MG63 (cell line): Measurements from ENCODE around the gene UBAP1. TPM values are rescaled to one million over a fixed set of nuclear protein-coding genes. Genes with fewer than 3 reads are reported as not detected.
"Not testable (repeated sequence)": the region's sequence is repeated elsewhere in the genome, so short reads cannot be mapped to it uniquely, and the experiment has no call there.

Experiments
- DNase-seq: peaks from one replicate; pipeline ENCODE4 v3.0.0-alpha.2; 2020
- H3K27me3 ChIP-seq: fragments of 250-450 bp; sonication (Bioruptor Pico); 2 replicates; pipeline ENCODE4 v1.5.1; 2020; ENCODE audit warnings: mild to moderate bottlenecking, moderate library complexity
- H3K36me3 ChIP-seq: fragments of 250-450 bp; sonication (Bioruptor Pico); 2 replicates; pipeline ENCODE4 v1.5.1; 2020; ENCODE audit warnings: mild to moderate bottlenecking, moderate library complexity
- H3K4me3 ChIP-seq: fragments of 250-450 bp; sonication (Bioruptor Pico); 2 replicates; pipeline ENCODE4 v1.5.1; 2020; ENCODE audit warnings: mild to moderate bottlenecking, moderate library complexity
- H3K9me3 ChIP-seq: fragments of 250-450 bp; sonication (Bioruptor Pico); 2 replicates; pipeline ENCODE4 v1.5.1; 2020; ENCODE audit warnings: mild to moderate bottlenecking, moderate library complexity
- total RNA-seq: library from RNA; depleted of rRNA; stranded (reverse); fragments of >200 nt; shearing (Covaris generic); gene quantifications from 2 replicates; pipeline ENCODE4 v1.2.3, GENCODE V29; 2014; ENCODE audit warnings: low replicate concordance

UBAP1 gene
- total RNA-seq, 1 experiment from 2014 or later = 24.3 TPM

DNA sequence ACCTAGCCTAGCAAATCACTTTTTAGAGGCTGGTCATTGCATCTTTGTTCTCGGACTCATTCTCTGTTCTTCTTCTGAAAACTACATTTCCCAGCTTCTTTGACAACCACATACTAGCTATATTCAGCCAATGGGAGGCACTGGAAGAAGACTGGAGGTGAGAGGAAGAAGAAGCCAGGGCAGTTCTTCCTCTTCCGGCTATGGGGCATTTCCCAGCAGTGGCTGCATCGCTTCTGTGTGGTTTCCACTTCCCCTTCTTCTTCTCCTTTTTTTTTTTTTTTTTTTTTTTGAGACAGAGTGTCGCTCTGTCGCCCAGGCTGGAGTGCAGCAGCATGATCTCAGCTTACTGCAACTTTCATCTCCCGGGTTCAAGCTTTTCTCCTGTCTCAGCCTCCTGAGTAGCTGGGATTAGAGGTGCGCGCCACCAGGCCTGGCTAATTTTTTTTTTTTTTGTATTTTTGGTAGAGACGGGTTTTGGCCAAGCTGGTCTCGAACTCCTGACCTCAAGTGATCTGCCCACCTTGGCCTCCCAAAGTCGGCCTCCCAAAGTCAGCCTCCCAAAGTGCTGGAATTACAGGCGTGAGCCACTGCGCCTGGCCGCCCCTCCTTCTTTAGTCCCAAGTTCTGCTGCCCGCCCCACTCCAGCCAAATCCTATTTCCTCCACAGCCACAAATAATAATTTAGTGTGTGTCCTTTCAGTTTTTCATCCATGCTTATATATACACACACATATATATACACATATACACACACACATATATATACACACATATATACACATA, 6.9 kb upstream of the UBAP1 start:
- Histone ChIP-seq H3K4me3 (no peak overlapping the region), H3K9me3 (no peaks in the 10 kb centered on the region), H3K36me3 (no peaks in the 10 kb centered on the region), H3K27me3 (no peaks in the 10 kb centered on the region)
- DNase-seq = no peak

GRCh38 chr9:34176089-34176488, 2.8 kb upstream of the UBAP1 start:
- Histone ChIP-seq H3K36me3 (no peaks in the 10 kb centered on the region), H3K9me3 (no peaks in the 10 kb centered on the region), H3K4me3 (no peak overlapping the region), H3K27me3 (no peaks in the 10 kb centered on the region)
- no peak for DNase-seq

DNA sequence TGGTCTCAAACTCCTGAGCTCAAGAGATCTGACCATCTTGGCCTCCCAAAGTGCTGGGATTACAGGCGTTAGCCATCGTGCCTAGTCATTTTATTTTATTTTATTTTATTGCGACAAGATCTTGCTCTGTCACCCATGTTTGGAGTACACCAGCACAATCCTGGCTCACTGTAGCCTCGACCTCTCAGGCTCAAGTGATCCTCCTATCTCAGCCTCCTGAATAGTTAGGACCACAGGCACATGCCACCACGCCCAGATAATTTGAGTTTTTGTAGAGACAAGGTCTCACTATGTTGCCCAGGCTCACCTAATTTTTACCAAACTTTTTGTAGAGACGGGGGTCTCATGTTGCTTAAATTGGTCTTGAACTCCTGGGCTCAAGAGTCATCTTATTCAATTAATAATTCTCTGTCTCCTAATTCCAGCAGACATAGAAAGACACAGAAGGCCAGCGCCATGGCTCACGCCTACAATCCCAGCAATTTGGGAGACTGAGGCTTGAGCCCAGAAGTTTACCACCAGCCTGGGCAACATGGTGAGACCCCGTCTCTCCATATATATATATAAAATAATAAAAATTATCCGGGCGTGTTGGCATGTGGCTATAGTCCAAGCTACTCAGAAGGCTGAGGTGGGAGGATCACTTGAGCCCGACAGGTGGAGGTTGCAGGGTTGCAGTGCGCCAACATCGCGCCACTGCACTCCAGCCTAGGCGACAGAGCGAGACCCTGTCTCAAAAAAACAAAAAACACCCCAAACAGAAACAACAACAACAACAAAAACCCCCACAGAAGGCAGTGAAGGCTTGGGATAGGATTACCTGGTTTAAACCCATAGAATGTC, 1.0 kb upstream of the UBAP1 start:
- Histone ChIP-seq H3K4me3 (peak overlapping the region; percentile 75), H3K27me3 (no peaks in the 10 kb centered on the region), H3K9me3 (no peaks in the 10 kb centered on the region), H3K36me3 (no peaks in the 10 kb centered on the region)
- DNase-seq = no peak

GRCh38 chr9:34179213-34180136, 632 bp downstream of the UBAP1 start:
- H3K27me3 ChIP-seq = no peaks in the 10 kb centered on the region
- no peaks in the 10 kb centered on the region for H3K9me3 ChIP-seq
- peak; percentile 16 for DNase-seq
- no peaks in the 10 kb centered on the region for H3K36me3 ChIP-seq
- peak overlapping the region; percentile 75 for H3K4me3 ChIP-seq

DNA sequence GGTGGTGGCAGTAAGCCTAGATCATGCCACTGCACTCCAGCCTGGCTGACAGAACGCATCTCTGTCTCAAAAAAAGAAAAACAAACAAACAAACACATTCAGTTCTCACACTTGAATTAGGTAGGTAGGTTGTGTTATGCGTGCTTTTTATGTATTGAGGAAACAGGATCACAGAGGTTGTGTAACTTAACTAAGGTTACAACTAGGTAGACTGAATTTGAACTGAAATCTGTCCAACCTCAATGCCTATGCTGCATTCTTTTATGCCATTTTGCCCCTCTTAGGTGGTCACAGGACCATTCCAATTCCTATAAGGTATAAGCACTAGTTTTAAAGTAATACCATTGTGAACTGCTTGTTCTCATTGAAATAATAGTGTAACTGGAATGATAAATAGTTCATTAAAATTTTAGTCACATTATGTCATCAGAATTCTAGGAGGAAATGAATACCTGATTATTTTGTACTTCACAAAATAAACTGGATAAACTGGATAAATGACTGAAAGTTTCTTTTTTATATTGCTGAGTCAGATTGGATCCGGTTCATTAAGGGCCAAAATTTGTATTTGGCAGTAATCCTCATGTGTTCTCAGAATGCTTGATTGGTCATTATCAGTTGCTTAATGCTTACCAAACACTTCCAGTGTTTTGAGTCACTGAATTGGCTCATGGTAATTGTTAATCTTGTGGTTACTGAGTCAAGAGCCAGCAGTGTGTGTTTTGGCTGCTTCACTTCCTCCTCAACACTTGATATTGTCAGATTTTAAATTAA, 7.1 kb downstream of the UBAP1 start:
- Histone ChIP-seq H3K4me3 (no peak overlapping the region), H3K27me3 (no peaks in the 10 kb centered on the region), H3K36me3 (peaks cover 4% of the 10 kb centered on the region; the same call in 1 of the 2 replicates), H3K9me3 (no peaks in the 10 kb centered on the region)
- DNase-seq = peak; percentile 53

DNA sequence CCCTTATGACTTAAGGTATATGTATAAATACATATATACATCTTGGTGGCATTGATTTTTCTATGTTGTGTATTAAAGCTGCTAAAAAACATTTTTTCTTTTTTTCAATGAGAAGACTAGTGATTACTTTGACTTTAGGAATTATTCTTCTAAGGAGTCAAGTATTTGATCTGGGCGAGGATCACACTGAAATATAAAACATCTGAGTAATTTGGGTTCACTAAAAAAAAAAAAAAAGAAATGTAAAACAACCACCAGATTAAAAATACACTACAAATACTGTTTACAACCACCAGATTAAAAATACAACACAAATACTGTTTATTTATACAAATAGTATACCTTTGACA, 9.0 kb downstream of the UBAP1 start:
- no peaks in the 10 kb centered on the region for H3K27me3 ChIP-seq
- DNase-seq = no peak
- H3K4me3 ChIP-seq = no peak overlapping the region
- H3K9me3 ChIP-seq = no peaks in the 10 kb centered on the region
- H3K36me3 ChIP-seq = peaks cover 4% of the 10 kb centered on the region; the same call in 1 of the 2 replicates

- no peak for DNase-seq
- no peaks in the 10 kb centered on the region for H3K36me3 ChIP-seq
- H3K9me3 ChIP-seq = no peaks in the 10 kb centered on the region
- H3K4me3 ChIP-seq = no peak overlapping the region
- H3K27me3 ChIP-seq = no peaks in the 10 kb centered on the region
Measured at GRCh38 chr9:34190996-34191892, 12.4 kb downstream of the UBAP1 start.

- Histone ChIP-seq H3K9me3 (no peaks in the 10 kb centered on the region), H3K36me3 (no peaks in the 10 kb centered on the region), H3K4me3 (no peak overlapping the region), H3K27me3 (no peaks in the 10 kb centered on the region)
- no peak for DNase-seq
Measured at GRCh38 chr9:34195143-34195542, 16.3 kb downstream of the UBAP1 start.

DNA sequence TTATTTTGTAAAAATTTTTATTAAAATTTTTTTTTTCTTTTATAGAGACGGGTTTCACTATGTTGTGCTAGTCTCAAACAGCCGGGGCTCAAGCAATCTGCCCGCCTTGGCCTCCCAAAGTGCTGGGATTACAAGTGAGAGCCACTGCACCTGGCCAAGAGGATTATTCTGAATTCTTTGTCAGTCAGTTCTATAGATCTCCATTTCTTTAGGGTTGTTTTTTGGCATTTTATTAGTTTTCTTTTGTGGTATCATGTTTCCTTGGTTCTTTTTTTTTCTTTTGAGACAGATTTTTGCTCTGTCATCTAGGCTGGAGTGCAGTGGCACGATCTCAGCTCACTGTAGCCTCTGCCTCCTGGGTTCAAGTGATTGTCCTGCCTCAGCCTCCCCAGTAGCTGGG, 18.4 kb downstream of the UBAP1 start:
- not testable (repeated sequence) for H3K9me3 ChIP-seq, H3K36me3 ChIP-seq, DNase-seq, H3K4me3 ChIP-seq, H3K27me3 ChIP-seq

- Histone ChIP-seq H3K4me3 (no peak overlapping the region), H3K36me3 (no peaks in the 10 kb centered on the region), H3K27me3 (no peaks in the 10 kb centered on the region), H3K9me3 (no peaks in the 10 kb centered on the region)
- peak; percentile 11 for DNase-seq
Measured at GRCh38 chr9:34197756-34198711, 19.2 kb downstream of the UBAP1 start.

DNA sequence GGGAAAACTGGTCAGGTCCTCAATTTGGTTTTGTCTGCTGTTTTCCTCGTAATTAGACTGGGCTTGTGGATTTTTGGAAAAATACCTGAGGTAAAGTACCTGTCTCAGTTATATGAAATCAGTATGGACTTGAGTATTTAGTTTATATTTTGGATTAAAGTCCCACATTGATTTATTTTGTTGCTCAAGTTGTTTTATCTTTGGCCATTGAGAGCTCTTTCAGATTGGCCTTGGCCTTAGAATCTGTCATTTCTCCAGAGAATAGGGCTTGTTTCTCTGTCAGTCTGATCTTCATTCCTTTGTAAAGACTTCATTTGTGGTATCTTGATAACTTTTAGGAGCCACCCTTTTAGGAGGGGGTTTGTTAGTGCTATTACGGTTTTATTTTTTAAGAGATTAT, 21.2 kb downstream of the UBAP1 start:
- Histone ChIP-seq H3K9me3 (no peaks in the 10 kb centered on the region), H3K4me3 (no peak overlapping the region), H3K36me3 (no peaks in the 10 kb centered on the region), H3K27me3 (no peaks in the 10 kb centered on the region)
- DNase-seq = no peak

DNA sequence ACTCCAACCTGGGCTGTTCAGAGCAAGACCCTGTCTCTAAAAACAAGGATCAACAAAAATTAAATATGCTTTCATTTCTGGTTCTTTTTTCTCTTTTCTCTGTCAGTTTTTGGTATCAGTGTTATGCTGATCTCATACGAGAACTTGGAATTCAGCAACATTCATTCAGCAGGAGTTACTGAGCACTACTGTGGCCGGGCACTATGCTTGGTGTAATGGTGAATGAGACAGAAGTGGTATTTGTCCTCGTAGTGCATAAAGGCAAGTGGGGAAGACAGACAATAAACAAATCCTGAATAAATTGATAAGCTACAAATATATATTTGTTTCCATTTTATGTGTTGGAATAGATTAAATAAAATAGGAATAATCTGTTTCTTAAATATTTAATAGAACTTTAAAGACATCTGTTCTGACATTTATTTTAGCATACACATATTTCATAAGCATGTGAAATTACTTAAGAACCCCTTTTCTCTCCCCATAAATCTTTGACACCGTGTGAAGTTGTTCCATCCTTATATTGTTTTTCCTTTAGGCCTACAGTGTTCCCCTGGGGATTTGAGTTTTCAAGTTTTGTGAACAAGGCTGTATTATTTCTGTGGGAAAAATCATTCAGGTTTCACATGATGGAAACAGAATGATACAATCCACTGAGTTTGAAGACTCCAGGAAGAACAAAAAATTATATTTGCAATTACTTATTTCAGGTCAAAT, 24.6 kb downstream of the UBAP1 start:
- no peak for DNase-seq
- H3K4me3 ChIP-seq = no peak overlapping the region
- H3K27me3 ChIP-seq = no peaks in the 10 kb centered on the region
- H3K36me3 ChIP-seq = no peaks in the 10 kb centered on the region
- no peaks in the 10 kb centered on the region for H3K9me3 ChIP-seq

- DNase-seq = no peak
- H3K36me3 ChIP-seq = no peaks in the 10 kb centered on the region
- no peaks in the 10 kb centered on the region for H3K9me3 ChIP-seq
- no peaks in the 10 kb centered on the region for H3K27me3 ChIP-seq
- no peak overlapping the region for H3K4me3 ChIP-seq
Measured at GRCh38 chr9:34203992-34204635, 25.3 kb downstream of the UBAP1 start.
